ENCODE data around the gene RND1. TPM values are rescaled to one million over a fixed set of nuclear protein-coding genes. Genes with fewer than 3 reads are reported as not detected.
"Not testable (repeated sequence)": the region's sequence is repeated elsewhere in the genome, so short reads cannot be mapped to it uniquely, and the experiment has no call there.

Gene RND1
- total RNA-seq = 7.1 TPM
- long read RNA-seq, transcript RND1-201 (5 exons, 1,681 nt) = major isoform, 8 of 10 reads
- long read RNA-seq, partial matches to known transcripts = 0 of 10 reads
- long read RNA-seq, other reads (novel, unspliced or antisense) = 0 of 10 reads

- Histone ChIP-seq H3K27ac (no peak within 1 kb of the TSS), H3K4me3 (peak within 1 kb of the TSS; percentile 57), H3K27me3 (no peaks in the 10 kb centered on the region), H3K4me1 (peaks cover 8% of the 10 kb centered on the region), H3K36me3 (no peaks in the 10 kb centered on the region), H3K9me3 (no peaks in the 10 kb centered on the region)
- peak; percentile 87 for DNase-seq
- intact Hi-C loops (cut with DNase I) = no loop called here
- ATAC-seq = peak; percentile 97
- TF ChIP-seq CTCF (IDR thresholded peaks at IDR 0.05) = peak; percentile 20
These were observed at the start of gene RND1 for GRCh38 chr12:48865281-48866051. Gene RND1, minus strand, starts transcription at chr12:48865870. Its CDS starts 103 bp downstream, at chr12:48865767.

DNA sequence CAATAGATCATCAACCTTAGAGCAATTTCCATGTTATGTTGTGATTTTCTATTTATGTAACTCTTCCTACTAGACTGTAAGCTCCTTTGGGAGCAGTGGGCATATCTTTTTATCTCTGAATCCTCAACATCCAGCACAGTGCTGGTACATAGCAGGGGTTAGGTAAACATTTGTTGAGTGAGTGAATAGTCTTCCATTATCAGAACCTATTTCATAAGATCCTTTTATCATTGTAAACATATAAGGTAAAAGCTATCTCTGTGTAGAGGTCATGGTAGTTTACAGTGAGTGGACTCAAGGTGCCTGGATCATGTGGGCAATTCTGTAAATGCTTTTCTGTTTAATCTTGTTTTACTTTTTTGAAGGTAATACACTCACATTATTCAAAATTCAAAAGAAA, 44.5 kb upstream of the RND1 start:
- intact Hi-C loops (cut with DNase I) = no loop called here
- no peaks in the 10 kb centered on the region for H3K27me3 ChIP-seq

DNA sequence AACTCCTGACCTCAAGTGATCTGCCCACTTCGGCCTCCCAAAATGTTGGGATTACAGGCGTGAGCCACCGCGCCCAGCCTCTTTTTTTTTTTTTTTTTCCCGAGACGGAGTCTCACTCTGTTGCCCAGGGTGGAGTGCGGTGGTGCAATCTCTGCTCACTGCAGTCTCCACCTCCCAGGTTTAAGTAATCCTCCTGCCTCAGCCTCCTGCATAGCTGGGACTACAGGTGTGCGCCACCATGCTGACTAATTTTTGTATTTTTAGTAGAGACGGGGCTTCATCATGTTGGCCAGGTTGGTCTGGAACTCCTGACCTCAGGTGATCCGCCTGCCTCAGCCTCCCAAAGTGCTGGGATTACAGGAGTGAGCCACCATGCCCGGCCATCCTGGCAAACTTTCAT, 44.0 kb upstream of the RND1 start:
- H3K27me3 ChIP-seq; H3K27ac ChIP-seq; H3K4me1 ChIP-seq; H3K9me3 ChIP-seq; DNase-seq; ATAC-seq; H3K36me3 ChIP-seq; H3K4me3 ChIP-seq; intact Hi-C loops (cut with DNase I): not testable (repeated sequence)

More for the DNA sequence above, 44.5 kb upstream of the RND1 start:
- H3K27ac ChIP-seq = no peak overlapping the region
- H3K4me3 ChIP-seq = no peak overlapping the region
- no peaks in the 10 kb centered on the region for H3K9me3 ChIP-seq
- DNase-seq (no peak), ATAC-seq (no peak)
- no peaks in the 10 kb centered on the region for H3K4me1 ChIP-seq
- no peak for TF ChIP-seq CTCF (IDR thresholded peaks at IDR 0.05)
- H3K36me3 ChIP-seq = no peaks in the 10 kb centered on the region

GRCh38 chr12:48907245-48907644, 41.6 kb upstream of the RND1 start:
- no peak overlapping the region for H3K4me3 ChIP-seq
- TF ChIP-seq CTCF (IDR thresholded peaks at IDR 0.05) = no peak
- no peaks in the 10 kb centered on the region for H3K9me3 ChIP-seq
- H3K36me3 ChIP-seq = no peaks in the 10 kb centered on the region
- no peaks in the 10 kb centered on the region for H3K27me3 ChIP-seq
- DNase-seq = no peak
- no peak overlapping the region for H3K27ac ChIP-seq
- intact Hi-C loops (cut with DNase I) = no loop called here
- no peaks in the 10 kb centered on the region for H3K4me1 ChIP-seq
- no peak for ATAC-seq

DNA sequence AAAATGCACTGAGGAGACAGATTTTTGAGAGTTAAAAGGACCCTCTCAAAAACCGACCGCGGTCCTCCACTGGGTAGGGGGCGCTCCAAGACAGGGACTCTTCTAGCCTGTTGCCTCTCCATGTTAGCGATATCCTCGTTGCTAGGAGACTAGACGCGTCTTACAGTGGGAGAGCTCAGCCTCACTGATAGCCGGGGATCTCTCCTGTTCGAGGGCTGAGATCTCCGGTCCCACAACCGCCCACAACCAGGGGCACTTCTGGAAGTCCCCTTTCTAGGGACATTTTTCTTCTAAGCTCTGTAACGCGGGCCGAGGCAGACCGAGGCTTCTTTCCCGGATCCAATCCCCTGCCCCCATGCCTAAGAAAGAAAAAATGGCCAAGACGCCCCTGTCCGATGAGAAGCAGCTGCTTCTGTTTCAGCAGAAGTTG, 38.3 kb upstream of the RND1 start:
- Histone ChIP-seq H3K4me1 (no peaks in the 10 kb centered on the region), H3K27ac (no peak overlapping the region), H3K27me3 (no peaks in the 10 kb centered on the region), H3K36me3 (no peaks in the 10 kb centered on the region), H3K9me3 (no peaks in the 10 kb centered on the region), H3K4me3 (peak overlapping the region; percentile 46)
- intact Hi-C loops (cut with DNase I) = no loop called here
- DNase-seq (peak; percentile 76), ATAC-seq (peak; percentile 94)
- peak; percentile 68 for TF ChIP-seq CTCF (IDR thresholded peaks at IDR 0.05)

- H3K4me3 ChIP-seq = peak overlapping the region; percentile 46
- no peak overlapping the region for H3K27ac ChIP-seq
- intact Hi-C loops (cut with DNase I) = no loop called here
- ATAC-seq (no peak), DNase-seq (peak; percentile 67)
- no peak for TF ChIP-seq CTCF (IDR thresholded peaks at IDR 0.05)
- no peaks in the 10 kb centered on the region for H3K9me3 ChIP-seq
- H3K27me3 ChIP-seq = no peaks in the 10 kb centered on the region
- no peaks in the 10 kb centered on the region for H3K36me3 ChIP-seq
- H3K4me1 ChIP-seq = no peaks in the 10 kb centered on the region
These were observed 37.8 kb upstream of the RND1 start for GRCh38 chr12:48903363-48903981.
